H1 (cell line): ENCODE results near the gene SLC24A3. TPM values are rescaled to one million over a fixed set of nuclear protein-coding genes. Genes with fewer than 3 reads are reported as not detected.

Experiments
- CTCF ChIA-PET: fragments of 300-600 bp; sonication (Branson Sonifier 250); formaldehyde crosslinking; loops from one replicate; lab custom pipeline; 2021; ENCODE audit not compliant: partially characterized antibody; lab: Charles Lee
- POLR2A ChIA-PET: fragments of 300-600 bp; sonication (Branson Sonifier 250); formaldehyde crosslinking; loops from one replicate; lab custom pipeline; 2021; ENCODE audit warnings: inconsistent platforms; ENCODE audit not compliant: partially characterized antibody; lab: Charles Lee
- DNase-seq, 2 experiments: peaks; one replicate each; pipeline versions ENCODE4 v3.0.0 to v3.0.0-alpha.2; 2010 to 2022; ENCODE audit warnings: low spot score in 2 of 2, low read depth in 1 of 2, mixed read lengths in 1 of 2
- FAIRE-seq: peaks from 2 replicates; lab custom pipeline; 2011; peaks lifted over from hg19 to GRCh38; lab: Jason Lieb, UNC
- H2AFZ ChIP-seq: 2 replicates; pipeline ENCODE4 v1.8.1; 2012; ENCODE audit warnings: low read length, inconsistent platforms
- H2AK5ac ChIP-seq: 2 replicates; pipeline ENCODE4 v1.6.1; 2013; ENCODE audit warnings: low read depth, low read length
- H2BK120ac ChIP-seq: replicated peaks from 2 replicates; pipeline ENCODE3; 2013; ENCODE audit warnings: low read depth, low read length, inconsistent platforms
- H2BK12ac ChIP-seq: 2 replicates; pipeline ENCODE4 v1.6.1; 2013; ENCODE audit warnings: low read depth, low read length
- H2BK15ac ChIP-seq: 2 replicates; pipeline ENCODE4 v1.6.1; 2013; ENCODE audit warnings: low read length
- H2BK20ac ChIP-seq: 2 replicates; pipeline ENCODE4 v1.6.1; 2013; ENCODE audit warnings: low read length
- H2BK5ac ChIP-seq: 2 replicates; pipeline ENCODE4 v1.6.1; 2013; ENCODE audit warnings: low read depth, low read length
- H3K14ac ChIP-seq: 2 replicates; pipeline ENCODE4 v1.6.1; 2013; ENCODE audit warnings: inconsistent platforms; ENCODE audit not compliant: insufficient read length
- H3K18ac ChIP-seq: 2 replicates; pipeline ENCODE4 v1.6.1; 2013; ENCODE audit warnings: low read length; ENCODE audit errors: extremely low read depth
- H3K23ac ChIP-seq: 2 replicates; pipeline ENCODE4 v1.6.1; 2013; ENCODE audit warnings: inconsistent platforms; ENCODE audit not compliant: insufficient read length
- H3K23me2 ChIP-seq: 2 replicates; pipeline ENCODE4 v1.6.1; 2013; ENCODE audit warnings: low read depth, low read length
- H3K27ac ChIP-seq: 2 replicates; pipeline ENCODE4 v1.6.1; 2011; ENCODE audit warnings: low read depth, low read length, inconsistent platforms
- H3K27me3 ChIP-seq, 4 experiments: replicated peaks in 1 of 4; 1 replicate in 1 of 4; 2 replicates in 3 of 4; pipeline versions ENCODE4 v1.6.1 to v1.8.1; 2011 to 2013; ENCODE audit warnings: low read length in 3 of 4, mild to moderate bottlenecking in 3 of 4, inconsistent platforms in 2 of 4, mixed read lengths in 2 of 4, moderate library complexity in 1 of 4; ENCODE audit not compliant: control insufficient read depth in 3 of 4, insufficient read depth in 3 of 4; ENCODE audit errors: extremely low read depth in 1 of 4
- H3K36me3 ChIP-seq, 4 experiments: 2 replicates each; pipeline versions ENCODE4 v1.6.1 to v1.8.1; 2011 to 2013; ENCODE audit warnings: mild to moderate bottlenecking in 4 of 4, low read length in 3 of 4, moderate library complexity in 2 of 4, control low read depth in 1 of 4, inconsistent platforms in 1 of 4; ENCODE audit not compliant: insufficient read depth in 4 of 4, control insufficient read depth in 2 of 4
- H3K4ac ChIP-seq: replicated peaks from 2 replicates; pipeline ENCODE3; 2013; ENCODE audit warnings: low read length, low read depth, mixed read lengths, inconsistent platforms; ENCODE audit not compliant: insufficient read length
- H3K4me1 ChIP-seq, 4 experiments: replicated peaks in 1 of 4; 1 replicate in 1 of 4; 2 replicates in 3 of 4; pipeline versions ENCODE4 v1.6.1 to v1.8.1; 2011 to 2013; ENCODE audit warnings: low read length in 3 of 4, inconsistent platforms in 2 of 4, mixed read lengths in 1 of 4; ENCODE audit not compliant: insufficient read depth in 4 of 4, control insufficient read depth in 3 of 4
- H3K4me2 ChIP-seq, 2 experiments: 2 replicates each; pipeline versions ENCODE4 v1.6.1 to v1.8.1; 2011 to 2013; ENCODE audit warnings: low read depth in 2 of 2, low read length in 2 of 2, control low read depth in 1 of 2, inconsistent platforms in 1 of 2, mild to moderate bottlenecking in 1 of 2; ENCODE audit not compliant: insufficient read depth in 1 of 2
- H3K4me3 ChIP-seq, 4 experiments: fragments of 200-600, 300-600 bp in 1 of 4; sonication (generic), shearing (Covaris generic), sonication (Bioruptor Twin) in 1 of 4; 2 replicates each; pipeline versions ENCODE4 v1.5.1 to v1.8.1; 2011 to 2016; ENCODE audit warnings: low read length in 4 of 4, low read depth in 3 of 4, control low read depth in 2 of 4, inconsistent platforms in 2 of 4, mild to moderate bottlenecking in 2 of 4, mixed read lengths in 1 of 4, moderate library complexity in 1 of 4; ENCODE audit not compliant: insufficient read depth in 2 of 4; ENCODE audit errors: extremely low read depth in 1 of 4
- H3K56ac ChIP-seq: replicated peaks from 2 replicates; pipeline ENCODE3; 2013; ENCODE audit warnings: low read depth, mild to moderate bottlenecking, mixed read lengths, low read length, inconsistent platforms; ENCODE audit not compliant: insufficient read length
- H3K79me1 ChIP-seq: 2 replicates; pipeline ENCODE4 v1.6.1; 2013; ENCODE audit warnings: low read depth, low read length, control low read depth
- H3K79me2 ChIP-seq, 2 experiments: 2 replicates each; pipeline versions ENCODE4 v1.6.1 to v1.8.1; 2012 to 2013; ENCODE audit warnings: low read length in 2 of 2, mild to moderate bottlenecking in 2 of 2, inconsistent platforms in 1 of 2; ENCODE audit not compliant: insufficient read depth in 2 of 2, control insufficient read depth in 1 of 2
- H3K9ac ChIP-seq, 4 experiments: replicated peaks in 1 of 4; 1 replicate in 1 of 4; 2 replicates in 3 of 4; pipeline versions ENCODE4 v1.6.1 to v1.8.1; 2011 to 2013; ENCODE audit warnings: low read depth in 3 of 4, low read length in 3 of 4, control low read depth in 2 of 4, mild to moderate bottlenecking in 2 of 4, moderate library complexity in 2 of 4, inconsistent platforms in 1 of 4; ENCODE audit errors: extremely low read depth in 1 of 4
- H3K9me3 ChIP-seq, 2 experiments: 2 replicates each; pipeline versions ENCODE4 v1.6.1 to v1.8.1; 2012 to 2013; ENCODE audit warnings: mild to moderate bottlenecking in 2 of 2, moderate library complexity in 2 of 2, control low read depth in 1 of 2, inconsistent platforms in 1 of 2, low read depth in 1 of 2, low read length in 1 of 2, mixed read lengths in 1 of 2; ENCODE audit not compliant: insufficient read depth in 2 of 2
- H4K20me1 ChIP-seq, 2 experiments: replicated peaks in 1 of 2; 2 replicates each; pipeline versions ENCODE3 to v1.8.1; 2011 to 2013; ENCODE audit warnings: inconsistent platforms in 2 of 2, low read length in 2 of 2, mild to moderate bottlenecking in 1 of 2; ENCODE audit not compliant: insufficient read depth in 2 of 2, control insufficient read depth in 1 of 2
- H4K5ac ChIP-seq: 2 replicates; pipeline ENCODE4 v1.6.1; 2013; ENCODE audit warnings: low read length, low read depth, mixed read lengths, inconsistent platforms; ENCODE audit not compliant: insufficient read length
- H4K8ac ChIP-seq: 2 replicates; pipeline ENCODE4 v1.8.0; 2013; ENCODE audit warnings: mild to moderate bottlenecking, moderate library complexity, low read length, inconsistent platforms; ENCODE audit not compliant: insufficient read depth; ENCODE audit errors: extremely low read depth
- H4K91ac ChIP-seq: replicated peaks from 2 replicates; pipeline ENCODE3; 2013; ENCODE audit warnings: low read length, mixed read lengths, inconsistent platforms; ENCODE audit not compliant: insufficient read length
- ATF2 ChIP-seq: IDR thresholded peaks from 2 replicates; pipeline ENCODE4 v1.6.1; 2012; ENCODE audit warnings: low read length, inconsistent platforms
- CBX5 ChIP-seq: fragments of 300-800, 300-1000 bp; sonication (generic); IDR thresholded peaks from 2 replicates; pipeline ENCODE4 v1.7.1; 2016; ENCODE audit warnings: antibody characterized with exemption, low read length, low read depth
- EP300 ChIP-seq, 2 experiments: IDR thresholded peaks; 1 replicate in 1 of 2; 2 replicates in 1 of 2; pipeline ENCODE4 v1.6.1; 2011 to 2012; ENCODE audit warnings: low read depth in 2 of 2, low read length in 2 of 2, mild to moderate bottlenecking in 2 of 2, borderline replicate concordance in 1 of 2, inconsistent platforms in 1 of 2, moderate library complexity in 1 of 2
- HDAC2 ChIP-seq, 2 experiments: fragments of 300-600 bp in 1 of 2; sonication (generic) in 1 of 2; IDR thresholded peaks; 2 replicates each; pipeline ENCODE4 v1.6.1; 2011 to 2012; ENCODE audit warnings: low read depth in 2 of 2, low read length in 2 of 2, mild to moderate bottlenecking in 2 of 2, moderate library complexity in 2 of 2, borderline replicate concordance in 1 of 2, inconsistent platforms in 1 of 2
- NRF1 ChIP-seq: IDR thresholded peaks from 2 replicates; pipeline ENCODE4 v1.6.1; 2011; ENCODE audit warnings: mild to moderate bottlenecking, low read depth, low read length, improper control_type of control experiment
- SIX5 ChIP-seq: IDR thresholded peaks from 2 replicates; pipeline ENCODE4 v1.6.1; 2011; ENCODE audit warnings: mild to moderate bottlenecking, low read depth, low read length
- WGBS, 2 experiments: shearing (Covaris generic) in 1 of 2; methylation state at CpG; one replicate each; pipeline versions ENCODE4 v1.1.6 to v1.1.7; 2013 to 2015; ENCODE audit warnings: low lambda C conversion rate in 2 of 2, mixed read lengths in 2 of 2, inconsistent platforms in 1 of 2, low coverage in 1 of 2, missing lambda C conversion rate in 1 of 2; ENCODE audit not compliant: insufficient replicate concordance in 2 of 2, insufficient coverage in 1 of 2, insufficient read length in 1 of 2; ENCODE audit errors: extremely low coverage in 1 of 2, missing lambda C conversion rate in 1 of 2; 5-methylcytosine and 5-hydroxymethylcytosine counted together
- polyA plus RNA-seq, 7 experiments: library from polyadenylated mRNA; depleted of rRNA in 3 of 7; stranded (reverse) in 5 of 7; unstranded in 2 of 7; fragments of >200 nt in 5 of 7; fragments of 200-250 nt in 2 of 7; gene quantifications; 1 replicate in 5 of 7; 2 replicates in 1 of 7; 4 replicates in 1 of 7; pipeline versions ENCODE4 v1.2.1 to v1.2.3, GENCODE V29; 2011 to 2013; ENCODE audit warnings: missing spikeins in 2 of 7, mixed read lengths in 2 of 7
- total RNA-seq: library from RNA; stranded (reverse); fragmentation: NEBNext Ultra II Directional; extraction: Animal tissue kit (Norgen Biotek cat#: 25700); gene quantifications from 2 replicates; pipeline ENCODE4 v1.2.1, GENCODE V29; 2021

Gene SLC24A3
- total and polyA plus RNA-seq, 2 of the 8 experiments (the other 6 are each of a cell fraction or from before 2014, with no cell fraction given) = 4.5 to 6.3 TPM

GRCh38 chr20:19571996-19572395 lies 359.6 kb downstream of the SLC24A3 start:
- no peak overlapping the region for H2AFZ ChIP-seq
- no peak overlapping the region for H4K5ac ChIP-seq
- H4K91ac ChIP-seq = no peak overlapping the region
- H3K23ac ChIP-seq = no peak overlapping the region
- H3K79me1 ChIP-seq = no peaks in the 10 kb centered on the region
- no peak overlapping the region for H2AK5ac ChIP-seq
- no peak overlapping the region for H4K8ac ChIP-seq
- H3K4me2 ChIP-seq = no peak overlapping the region
- H3K18ac ChIP-seq = no peak overlapping the region
- DNase-seq = no peak
- CTCF ChIA-PET = no interaction called here
- H3K36me3 ChIP-seq = no peaks in the 10 kb centered on the region
- H3K14ac ChIP-seq = no peak overlapping the region
- WGBS, 2 experiments = 90% methylated on average over 2 of the region's 2 CpGs; no CpG with 5 or more reads in 1 of the 2 experiments
- H2BK5ac ChIP-seq = no peak overlapping the region
- H3K27ac ChIP-seq = no peak overlapping the region
- H3K56ac ChIP-seq = no peak overlapping the region
- H3K9ac ChIP-seq = no peak overlapping the region
- H3K4me3 ChIP-seq = no peak overlapping the region
- H2BK120ac ChIP-seq = no peak overlapping the region
- no peak overlapping the region for H3K4ac ChIP-seq
- H3K4me1 ChIP-seq = no peaks in the 10 kb centered on the region
- H2BK15ac ChIP-seq = no peak overlapping the region
- H3K79me2 ChIP-seq = no peaks in the 10 kb centered on the region
- no peak for FAIRE-seq
- H4K20me1 ChIP-seq = no peaks in the 10 kb centered on the region
- TF ChIP-seq NRF1 (no peak), SIX5 (no peak), EP300 (IDR thresholded peaks at IDR 0.05; ENCODE audit: borderline replicate concordance in 1 of 2, low read depth in 2 of 2, low read length in 2 of 2) (no peak), ATF2 (no peak), HDAC2 (IDR thresholded peaks at IDR 0.05; ENCODE audit: borderline replicate concordance in 1 of 2, low read depth in 2 of 2, low read length in 2 of 2) (no peak), CBX5 (no peak)
- H2BK12ac ChIP-seq = no peak overlapping the region
- no peaks in the 10 kb centered on the region for H3K23me2 ChIP-seq
- POLR2A ChIA-PET = no interaction called here
- H3K9me3 ChIP-seq = no peaks in the 10 kb centered on the region
- H3K27me3 ChIP-seq = no peaks in the 10 kb centered on the region
- H2BK20ac ChIP-seq = no peak overlapping the region
